Lower lobe of right lung (tissue), 2 donors: Measurements from ENCODE around the gene SLC14A1. TPM values are rescaled to one million over a fixed set of nuclear protein-coding genes. Genes with fewer than 3 reads are reported as not detected.
A peak's percentile ranks its signal among the peaks of the same experiment; 100 is the strongest.
"Not testable (repeated sequence)": the region's sequence is repeated elsewhere in the genome, so short reads cannot be mapped to it uniquely, and the experiment has no call there.

Experiments used
- ATAC-seq, 2 donors: fragments of 200-7000 bp; cut with Tn5 transposase; one replicate each; pipeline ENCODE4 v1.9.1; 2020 to 2022; ENCODE audit warnings: mild to moderate bottlenecking in 2 of 2, moderate library complexity in 2 of 2
- DNase-seq: peaks from one replicate; pipeline ENCODE4 v3.0.0-alpha.2; 2020
- H3K27ac ChIP-seq: fragments of 200-600 bp; one replicate; pipeline ENCODE4 v1.8.0; 2022
- H3K27me3 ChIP-seq: fragments of 200-600 bp; one replicate; pipeline ENCODE4 v1.8.0; 2022; ENCODE audit warnings: low read depth
- H3K36me3 ChIP-seq: fragments of 200-600 bp; one replicate; pipeline ENCODE4 v1.8.0; 2022; ENCODE audit warnings: mild to moderate bottlenecking
- H3K4me1 ChIP-seq: fragments of 200-600 bp; one replicate; pipeline ENCODE4 v1.8.0; 2022
- H3K4me3 ChIP-seq: fragments of 200-600 bp; one replicate; pipeline ENCODE4 v1.8.0; 2022; ENCODE audit warnings: mild to moderate bottlenecking
- H3K9me3 ChIP-seq: fragments of 200-600 bp; one replicate; pipeline ENCODE4 v1.8.0; 2022
- CTCF ChIP-seq: fragments of 200-600 bp; IDR thresholded peaks from one replicate; pipeline ENCODE4 v1.8.0; 2022; ENCODE audit warnings: antibody characterized with exemption, mild to moderate bottlenecking
- intact Hi-C: fragments of 100-400 bp; cut with DNase I; formaldehyde crosslinking; loops from one replicate; pipeline ENCODE4 v1.11.0; 2022
- total RNA-seq: library from RNA; stranded (reverse); fragmentation: NEBNext Ultra II Directional; extraction: Animal tissue kit (Norgen Biotek cat#: 25700); gene quantifications from one replicate; pipeline ENCODE4 v1.2.1, GENCODE V29; 2021
- donor health status: DM: no; HTN: yes; CAD: no; lungs with severe emphysema.

Gene SLC14A1
- total RNA-seq, 1 donor from 2014 or later = 21.8 TPM

DNA sequence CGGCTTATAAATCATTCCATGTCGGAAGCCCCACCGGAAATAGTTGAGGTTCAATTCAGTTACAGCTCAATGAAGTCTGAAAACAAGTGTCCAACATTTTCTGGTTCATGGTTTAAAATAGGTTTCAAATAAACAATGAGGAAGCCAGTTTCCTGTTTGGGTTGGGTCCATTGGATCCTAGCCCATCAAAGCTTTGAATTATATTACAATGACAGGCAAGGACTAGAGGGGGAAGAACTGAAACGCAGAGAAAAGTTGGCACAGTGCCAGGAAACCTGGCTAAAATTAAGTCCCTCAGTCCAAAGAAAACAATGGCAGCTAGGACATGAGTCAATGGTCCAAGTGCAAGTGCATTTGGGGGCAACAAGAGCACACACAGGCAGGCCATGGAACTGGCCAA, 32.0 kb downstream of the SLC14A1 start:
- peak; percentile 26 to 32 for ATAC-seq
- intact Hi-C loops = no loop called here
- H3K4me3 ChIP-seq = no peak overlapping the region
- H3K9me3 ChIP-seq = no peaks in the 10 kb centered on the region
- no peak overlapping the region for H3K27ac ChIP-seq
- H3K36me3 ChIP-seq = no peaks in the 10 kb centered on the region
- H3K27me3 ChIP-seq = no peaks in the 10 kb centered on the region
- no peak for TF ChIP-seq CTCF
- no peaks in the 10 kb centered on the region for H3K4me1 ChIP-seq
- no peak for DNase-seq

DNA sequence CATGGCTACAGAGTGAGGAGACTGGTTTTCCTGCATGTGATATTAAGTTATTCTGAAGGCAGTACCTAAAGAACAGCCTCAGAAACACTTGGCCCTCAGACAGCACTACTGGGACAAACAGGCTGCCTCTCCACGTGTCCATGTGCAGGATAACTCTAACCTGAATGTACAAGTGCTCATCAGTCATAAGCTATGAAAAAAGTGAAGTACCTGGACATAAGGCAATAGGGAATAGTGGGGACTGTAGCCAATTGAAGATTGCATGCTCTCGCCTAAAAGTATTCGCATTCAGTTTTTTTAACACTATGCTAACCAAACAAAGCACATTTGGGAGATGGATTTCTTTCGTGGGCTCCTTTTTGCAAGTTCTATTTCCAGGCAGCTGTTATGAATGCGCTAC, 33.0 kb downstream of the SLC14A1 start:
- DNase-seq (no peak), ATAC-seq (no peak)
- Histone ChIP-seq H3K9me3 (no peaks in the 10 kb centered on the region), H3K27ac (no peak overlapping the region), H3K27me3 (no peaks in the 10 kb centered on the region), H3K4me1 (no peaks in the 10 kb centered on the region), H3K4me3 (no peak overlapping the region), H3K36me3 (no peaks in the 10 kb centered on the region)
- intact Hi-C loops = no loop called here
- no peak for TF ChIP-seq CTCF

DNA sequence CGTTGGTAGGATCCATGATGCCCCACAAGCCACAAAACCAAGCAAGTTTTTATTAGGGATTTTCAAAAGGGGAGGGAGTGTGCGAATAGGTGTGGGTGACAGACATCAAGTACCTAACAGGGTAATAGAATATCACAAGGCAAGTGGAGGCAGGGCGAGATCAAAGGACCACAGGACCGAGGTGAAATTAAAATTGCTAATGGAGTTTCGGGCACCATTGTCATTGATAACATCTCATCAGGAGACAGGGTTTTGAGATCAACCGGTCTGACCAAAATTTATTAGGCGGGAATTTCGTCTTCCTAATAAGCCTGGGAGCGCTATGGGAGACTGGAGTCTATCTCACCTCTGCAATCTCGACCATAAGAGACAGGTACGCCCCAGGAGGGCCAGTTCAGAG, 33.7 kb downstream of the SLC14A1 start:
- H3K27me3 ChIP-seq, ATAC-seq, H3K9me3 ChIP-seq, DNase-seq, H3K27ac ChIP-seq, H3K4me1 ChIP-seq, H3K36me3 ChIP-seq, intact Hi-C loops, H3K4me3 ChIP-seq: not testable (repeated sequence)

DNA sequence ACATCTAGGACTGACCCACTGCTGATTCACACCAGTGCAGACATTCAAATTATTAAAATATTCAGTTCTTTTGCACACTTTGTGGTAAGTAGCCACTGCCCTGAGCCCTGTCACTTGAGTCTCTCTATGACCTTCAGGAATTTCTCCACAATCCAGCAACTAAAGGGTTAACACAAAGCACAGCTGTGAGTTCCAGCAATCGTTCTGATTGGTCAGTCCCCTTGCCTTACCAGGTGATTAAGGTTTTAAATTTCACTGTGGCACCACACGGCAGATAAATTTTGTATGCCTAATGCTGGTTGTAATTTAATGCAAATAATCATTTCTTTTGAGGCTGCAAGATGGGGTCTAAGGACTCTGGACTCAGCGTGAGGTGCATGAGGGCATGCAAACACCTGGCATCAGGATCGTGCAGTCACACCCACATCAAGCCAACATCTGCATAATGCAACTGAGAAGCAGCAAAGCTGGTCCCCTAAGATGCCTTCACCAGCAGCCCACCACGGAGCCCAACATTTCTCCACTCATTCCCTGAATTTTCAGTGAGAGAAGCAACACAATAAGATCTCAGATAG, 36.6 kb downstream of the SLC14A1 start:
- no peaks in the 10 kb centered on the region for H3K36me3 ChIP-seq
- H3K4me1 ChIP-seq = no peaks in the 10 kb centered on the region
- H3K9me3 ChIP-seq = no peaks in the 10 kb centered on the region
- TF ChIP-seq CTCF = no peak
- H3K27ac ChIP-seq = no peak overlapping the region
- intact Hi-C loops = no loop called here
- no peak for ATAC-seq
- H3K27me3 ChIP-seq = no peaks in the 10 kb centered on the region
- no peak overlapping the region for H3K4me3 ChIP-seq
- DNase-seq = no peak

GRCh38 chr18:45761512-45762114, 37.6 kb downstream of the SLC14A1 start:
- ATAC-seq = no peak
- no peaks in the 10 kb centered on the region for H3K27me3 ChIP-seq
- intact Hi-C loops = no loop called here
- no peak for TF ChIP-seq CTCF
- no peak overlapping the region for H3K4me3 ChIP-seq
- no peaks in the 10 kb centered on the region for H3K4me1 ChIP-seq
- H3K27ac ChIP-seq = no peak overlapping the region
- H3K9me3 ChIP-seq = no peaks in the 10 kb centered on the region
- no peak for DNase-seq
- H3K36me3 ChIP-seq = no peaks in the 10 kb centered on the region

GRCh38 chr18:45764000-45764686, 40.2 kb downstream of the SLC14A1 start:
- H3K9me3 ChIP-seq = no peaks in the 10 kb centered on the region
- intact Hi-C loops = no loop called here
- H3K27me3 ChIP-seq = no peaks in the 10 kb centered on the region
- no peaks in the 10 kb centered on the region for H3K4me1 ChIP-seq
- TF ChIP-seq CTCF = no peak
- no peak for DNase-seq
- H3K4me3 ChIP-seq = no peak overlapping the region
- H3K27ac ChIP-seq = no peak overlapping the region
- no peak for ATAC-seq
- no peaks in the 10 kb centered on the region for H3K36me3 ChIP-seq
